ENCODE data around the gene BCOR. TPM values are rescaled to one million over a fixed set of nuclear protein-coding genes. Genes with fewer than 3 reads are reported as not detected.

The BCOR gene
- total RNA-seq, 2 experiments from 2014 or later, result 48.0 to 64.3 TPM

DNA sequence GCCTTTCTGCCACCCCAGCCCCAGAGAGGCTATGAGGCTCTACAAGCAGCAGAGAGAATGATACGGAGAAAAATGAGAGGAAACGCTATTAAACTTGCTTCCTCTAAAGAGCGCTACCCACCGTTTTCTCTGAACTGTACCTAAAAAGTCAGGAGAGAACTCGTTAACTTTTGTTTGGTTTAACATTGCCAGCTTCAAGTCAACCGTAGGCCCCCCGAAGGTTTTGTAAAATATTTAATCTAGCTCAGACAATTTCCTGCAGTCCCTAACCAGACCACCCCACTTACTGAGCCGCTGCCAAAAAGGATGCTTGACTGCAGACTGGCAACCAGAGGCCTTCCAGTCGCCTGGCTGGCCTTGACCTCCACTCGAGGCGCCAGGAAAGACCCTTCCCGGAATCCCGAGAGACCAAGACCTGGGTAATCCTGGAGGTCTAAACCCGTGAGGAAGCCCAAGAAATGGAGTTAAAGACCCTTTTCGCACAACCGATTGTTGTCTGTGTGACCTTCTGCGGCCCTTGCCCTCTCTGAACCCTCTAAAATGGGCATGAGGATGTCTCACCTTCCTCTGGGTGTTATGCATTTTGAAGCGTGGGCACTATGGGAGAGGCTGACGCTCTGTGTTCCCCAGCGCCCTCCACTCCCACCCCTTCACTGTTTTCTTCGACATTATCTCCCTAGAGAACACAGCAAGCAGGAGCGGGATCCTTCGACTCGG lies 86.3 kb downstream of the BCOR start:
- ChIA-PET POLR2A (no interaction called here), CTCF (ENCODE audit: unreplicated experiment) (no interaction called here)
- H3K4me3 ChIP-seq (ENCODE audit: low read depth, low read length, poor library complexity, severe bottlenecking), result no peak overlapping the region
- peaks cover 27% of the 10 kb centered on the region for H3K4me1 ChIP-seq (ENCODE audit: insufficient read depth, low read length, poor library complexity, severe bottlenecking)
- DNase-seq (ENCODE audit: low spot score), result no peak
- no peaks in the 10 kb centered on the region for H3K9me2 ChIP-seq (ENCODE audit: insufficient read depth, low read length)
- BruUV-seq (replicated peaks), result no TSS peak
- TF ChIP-seq EZH2phosphoT487 (IDR thresholded peaks at IDR 0.05; ENCODE audit: borderline replicate concordance, low read depth, low read length), result no peak
- TF ChIP-seq, protein P1, sequence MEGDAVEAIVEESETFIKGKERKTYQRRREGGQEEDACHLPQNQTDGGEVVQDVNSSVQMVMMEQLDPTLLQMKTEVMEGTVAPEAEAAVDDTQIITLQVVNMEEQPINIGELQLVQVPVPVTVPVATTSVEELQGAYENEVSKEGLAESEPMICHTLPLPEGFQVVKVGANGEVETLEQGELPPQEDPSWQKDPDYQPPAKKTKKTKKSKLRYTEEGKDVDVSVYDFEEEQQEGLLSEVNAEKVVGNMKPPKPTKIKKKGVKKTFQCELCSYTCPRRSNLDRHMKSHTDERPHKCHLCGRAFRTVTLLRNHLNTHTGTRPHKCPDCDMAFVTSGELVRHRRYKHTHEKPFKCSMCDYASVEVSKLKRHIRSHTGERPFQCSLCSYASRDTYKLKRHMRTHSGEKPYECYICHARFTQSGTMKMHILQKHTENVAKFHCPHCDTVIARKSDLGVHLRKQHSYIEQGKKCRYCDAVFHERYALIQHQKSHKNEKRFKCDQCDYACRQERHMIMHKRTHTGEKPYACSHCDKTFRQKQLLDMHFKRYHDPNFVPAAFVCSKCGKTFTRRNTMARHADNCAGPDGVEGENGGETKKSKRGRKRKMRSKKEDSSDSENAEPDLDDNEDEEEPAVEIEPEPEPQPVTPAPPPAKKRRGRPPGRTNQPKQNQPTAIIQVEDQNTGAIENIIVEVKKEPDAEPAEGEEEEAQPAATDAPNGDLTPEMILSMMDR (conservative IDR thresholded peaks at IDR 0.05; ENCODE audit: low read length), result no peak
- no peak overlapping the region for H3K4me2 ChIP-seq (ENCODE audit: low read length)
- H3K79me2 ChIP-seq (ENCODE audit: insufficient read depth, low read depth, low read length), result no peaks in the 10 kb centered on the region
- H3K9me3 ChIP-seq (ENCODE audit: low read length), result no peaks in the 10 kb centered on the region
- no peaks in the 10 kb centered on the region for H4K20me1 ChIP-seq (ENCODE audit: insufficient read depth, low read length)
- H3K27ac ChIP-seq (ENCODE audit: low read depth, low read length, poor library complexity, severe bottlenecking), result no peak overlapping the region
- intact Hi-C loops (cut with micrococcal nuclease; ENCODE audit: unreplicated experiment), result loop anchor here (5.0 kb wide), 1 partner anchor 161 kb away; no protein-coding TSS in a partner anchor
- no peak overlapping the region for H2AFZ ChIP-seq (ENCODE audit: low read length)
- no peaks in the 10 kb centered on the region for H3K36me3 ChIP-seq (ENCODE audit: insufficient read depth, low read length)

DNA sequence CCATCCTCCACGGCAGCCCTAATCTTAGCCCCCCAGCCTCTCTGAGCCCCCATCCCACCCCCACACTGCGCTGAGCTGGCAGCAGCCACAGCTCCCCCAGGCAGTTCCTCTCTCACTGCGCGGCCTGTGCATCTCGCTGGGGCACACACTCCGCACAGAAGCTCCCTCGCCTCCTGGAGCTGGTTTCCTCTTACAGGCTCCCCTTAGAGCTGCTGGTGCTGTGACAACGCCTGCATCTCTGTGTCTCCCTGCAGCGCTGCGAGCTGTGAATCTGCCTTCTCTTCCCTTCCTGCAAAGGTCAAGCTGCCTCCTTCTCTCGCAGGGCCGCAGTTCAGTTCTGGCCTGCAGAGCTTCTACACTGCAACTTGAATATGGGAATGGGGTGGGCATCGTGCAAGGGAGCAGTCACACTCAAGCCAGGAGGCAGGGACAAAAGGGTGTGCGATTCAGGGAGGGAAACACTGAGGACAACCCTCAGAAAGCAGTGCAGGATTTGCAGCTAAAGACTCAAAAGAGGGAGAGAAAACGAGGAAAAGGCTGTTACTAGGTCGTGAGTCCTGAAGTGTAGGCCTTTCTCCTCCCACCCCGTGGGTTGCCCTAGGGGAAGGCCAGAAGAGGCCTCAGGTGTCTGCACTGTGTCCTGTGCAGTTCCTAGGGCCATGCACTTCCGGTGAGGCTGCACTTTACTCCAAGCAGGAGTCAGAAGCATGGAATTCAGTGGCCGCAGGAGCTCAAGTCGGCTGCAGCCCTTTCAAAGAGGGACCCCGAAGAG lies 87.0 kb downstream of the BCOR start:
- POLR2A ChIA-PET, result no interaction called here
- BruUV-seq (replicated peaks), result no TSS peak

More for the DNA sequence above, 87.0 kb downstream of the BCOR start:
- Histone ChIP-seq H3K4me3 (ENCODE audit: low read depth, low read length, poor library complexity, severe bottlenecking) (no peak overlapping the region), H3K4me2 (ENCODE audit: low read length) (no peak overlapping the region), H3K79me2 (ENCODE audit: insufficient read depth, low read depth, low read length) (no peaks in the 10 kb centered on the region), H2AFZ (ENCODE audit: low read length) (no peak overlapping the region), H3K27ac (ENCODE audit: low read depth, low read length, poor library complexity, severe bottlenecking) (no peak overlapping the region), H3K36me3 (ENCODE audit: insufficient read depth, low read length) (no peaks in the 10 kb centered on the region), H3K9me3 (ENCODE audit: low read length) (no peaks in the 10 kb centered on the region), H3K9me2 (ENCODE audit: insufficient read depth, low read length) (no peaks in the 10 kb centered on the region), H4K20me1 (ENCODE audit: insufficient read depth, low read length) (no peaks in the 10 kb centered on the region), H3K4me1 (ENCODE audit: insufficient read depth, low read length, poor library complexity, severe bottlenecking) (peaks cover 27% of the 10 kb centered on the region)
- intact Hi-C loops (cut with micrococcal nuclease; ENCODE audit: unreplicated experiment), result loop anchor here (5.0 kb wide), 1 partner anchor 162 kb away; no protein-coding TSS in a partner anchor
- no peak for TF ChIP-seq EZH2phosphoT487 (IDR thresholded peaks at IDR 0.05; ENCODE audit: borderline replicate concordance, low read depth, low read length)
- TF ChIP-seq, protein P1 (conservative IDR thresholded peaks at IDR 0.05; ENCODE audit: low read length), result no peak
- no peak for DNase-seq (ENCODE audit: low spot score)
- CTCF ChIA-PET (ENCODE audit: unreplicated experiment), result interaction anchor here (0.5 to 0.6 kb wide), 2 partner anchors 49 to 1872 kb away, joined by 3 to 5 read pairs; no protein-coding TSS in a partner anchor
